ENCODE measurements around the gene PSME2.

Gene PSME2

DNA sequence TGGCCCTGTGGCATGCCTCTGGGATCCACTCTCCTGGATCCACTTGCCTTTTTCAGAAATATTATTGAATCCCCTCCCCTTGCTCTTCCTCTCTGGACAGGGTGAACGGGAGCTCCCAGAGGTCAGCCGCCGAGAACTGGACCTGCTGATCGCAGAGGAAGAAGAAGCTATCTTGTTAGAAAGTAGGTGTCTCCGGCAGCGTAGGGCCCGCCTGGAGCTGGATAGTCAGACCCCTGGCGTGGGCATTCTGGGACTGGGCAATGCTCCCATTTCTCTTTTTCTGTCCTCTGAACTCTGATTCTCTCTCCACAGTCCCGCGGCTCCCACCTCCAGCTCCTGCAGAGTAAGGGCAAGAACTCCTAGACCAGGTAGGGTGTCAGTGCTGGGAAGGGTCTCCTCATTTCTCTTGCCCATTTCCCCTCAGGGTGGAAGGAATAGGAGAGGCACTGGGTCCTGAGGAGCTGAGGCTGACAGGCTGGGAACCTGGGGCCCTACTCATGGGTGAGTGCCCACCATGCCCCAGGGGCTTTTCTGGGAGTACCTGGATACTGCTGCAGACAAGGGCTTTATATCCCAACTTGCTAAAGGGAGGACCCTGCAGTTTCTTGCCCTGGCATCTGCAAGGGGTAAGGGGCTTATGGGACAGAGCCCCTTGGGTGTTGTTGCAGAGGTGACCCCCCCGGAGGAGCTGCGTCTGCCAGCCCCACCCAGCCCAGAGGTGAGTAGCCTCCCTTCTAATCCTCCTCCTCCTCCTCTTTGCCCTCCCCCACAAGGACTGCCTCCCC, 30.8 kb upstream of the PSME2 start:
- no peak for TF ChIP-seq Cebpa-rat (IDR thresholded peaks at IDR 0.05)
- H3K9me3 ChIP-seq (replicated peaks in 1 of 11), result no peaks in the 10 kb centered on the region
- H3K36me3 ChIP-seq, result peaks cover 52 to 100% (median 61%) of the 10 kb centered on the region in 11 experiments
- H3K4me2 ChIP-seq, result no peak overlapping the region
- H4K20me1 ChIP-seq, result peaks cover 0 to 68% (median 44%) of the 10 kb centered on the region in 11 experiments; a peak in 21 of 22 replicates
- H3K9ac ChIP-seq, result no peak overlapping the region
- H3K4me3 ChIP-seq, result no peak overlapping the region
- H3K27me3 ChIP-seq, result peaks cover 0 to 8% (median 4%) of the 10 kb centered on the region in 11 experiments; a peak in 17 of 22 replicates
- no peak overlapping the region for H3K27ac ChIP-seq
- H3K4me1 ChIP-seq, result peaks cover 0 to 46% (median 36%) of the 10 kb centered on the region in 10 experiments; a peak in 18 of 20 replicates

GRCh38 chr14:24176599-24176998, 30.2 kb upstream of the PSME2 start:
- peaks cover 46 to 97% (median 55%) of the 10 kb centered on the region in 11 experiments for H3K36me3 ChIP-seq
- no peak for TF ChIP-seq Cebpa-rat (IDR thresholded peaks at IDR 0.05)
- H3K4me2 ChIP-seq, result no peak overlapping the region
- peaks cover 2 to 14% (median 10%) of the 10 kb centered on the region in 11 experiments; a peak in 20 of 22 replicates for H3K27me3 ChIP-seq
- H3K9ac ChIP-seq, result no peak overlapping the region
- H4K20me1 ChIP-seq, result peaks cover 0 to 68% (median 37%) of the 10 kb centered on the region in 11 experiments; a peak in 20 of 22 replicates
- H3K4me3 ChIP-seq, result no peak overlapping the region
- no peak overlapping the region for H3K27ac ChIP-seq
- peaks cover 5 to 48% (median 42%) of the 10 kb centered on the region in 10 experiments for H3K4me1 ChIP-seq
- H3K9me3 ChIP-seq (replicated peaks in 1 of 11), result no peaks in the 10 kb centered on the region

- Histone ChIP-seq H3K4me3 (peak overlapping the region in 1 of 10 experiments; percentile 65; a peak in 3 of 20 replicates), H3K9ac (no peak overlapping the region), H4K20me1 (peaks cover 0 to 42% (median 2%) of the 10 kb centered on the region in 11 experiments; a peak in 8 of 22 replicates), H3K36me3 (peaks cover 9 to 89% (median 34%) of the 10 kb centered on the region in 11 experiments), H3K4me1 (peaks cover 17 to 26% (median 20%) of the 10 kb centered on the region in 10 experiments), H3K4me2 (peak overlapping the region in 6 of 11 experiments; percentile 76 to 91 (median 82); a peak in 10 of 22 replicates), H3K27ac (no peak overlapping the region), H3K27me3 (peaks cover 7 to 28% (median 24%) of the 10 kb centered on the region in 11 experiments; a peak in 21 of 22 replicates), H3K9me3 (replicated peaks in 1 of 11) (no peaks in the 10 kb centered on the region)
- TF ChIP-seq Cebpa-rat (IDR thresholded peaks at IDR 0.05), result no peak
These were observed 26.5 kb upstream of the PSME2 start for GRCh38 chr14:24172871-24173281.

- Histone ChIP-seq H3K4me1 (peaks cover 17 to 30% (median 22%) of the 10 kb centered on the region in 10 experiments), H3K9ac (peak overlapping the region in 7 of 11 experiments; percentile 6 to 50 (median 33); a peak in 7 of 22 replicates), H3K4me3 (peak overlapping the region in 8 of 10 experiments; percentile 41 to 65 (median 54); a peak in 15 of 20 replicates), H3K27me3 (peaks cover 7 to 28% (median 24%) of the 10 kb centered on the region in 11 experiments; a peak in 21 of 22 replicates), H3K4me2 (peak overlapping the region; percentile 63 to 91 (median 78); a peak in 21 of 22 replicates), H4K20me1 (peaks cover 0 to 38% (median 0%) of the 10 kb centered on the region in 11 experiments; a peak in 8 of 22 replicates), H3K36me3 (peaks cover 11 to 89% (median 35%) of the 10 kb centered on the region in 11 experiments), H3K9me3 (replicated peaks in 1 of 11) (no peaks in the 10 kb centered on the region), H3K27ac (no peak overlapping the region; a peak in 1 of 22 replicates)
- TF ChIP-seq Cebpa-rat (IDR thresholded peaks at IDR 0.05), result no peak
These were observed 26.0 kb upstream of the PSME2 start for GRCh38 chr14:24172261-24172860.

DNA sequence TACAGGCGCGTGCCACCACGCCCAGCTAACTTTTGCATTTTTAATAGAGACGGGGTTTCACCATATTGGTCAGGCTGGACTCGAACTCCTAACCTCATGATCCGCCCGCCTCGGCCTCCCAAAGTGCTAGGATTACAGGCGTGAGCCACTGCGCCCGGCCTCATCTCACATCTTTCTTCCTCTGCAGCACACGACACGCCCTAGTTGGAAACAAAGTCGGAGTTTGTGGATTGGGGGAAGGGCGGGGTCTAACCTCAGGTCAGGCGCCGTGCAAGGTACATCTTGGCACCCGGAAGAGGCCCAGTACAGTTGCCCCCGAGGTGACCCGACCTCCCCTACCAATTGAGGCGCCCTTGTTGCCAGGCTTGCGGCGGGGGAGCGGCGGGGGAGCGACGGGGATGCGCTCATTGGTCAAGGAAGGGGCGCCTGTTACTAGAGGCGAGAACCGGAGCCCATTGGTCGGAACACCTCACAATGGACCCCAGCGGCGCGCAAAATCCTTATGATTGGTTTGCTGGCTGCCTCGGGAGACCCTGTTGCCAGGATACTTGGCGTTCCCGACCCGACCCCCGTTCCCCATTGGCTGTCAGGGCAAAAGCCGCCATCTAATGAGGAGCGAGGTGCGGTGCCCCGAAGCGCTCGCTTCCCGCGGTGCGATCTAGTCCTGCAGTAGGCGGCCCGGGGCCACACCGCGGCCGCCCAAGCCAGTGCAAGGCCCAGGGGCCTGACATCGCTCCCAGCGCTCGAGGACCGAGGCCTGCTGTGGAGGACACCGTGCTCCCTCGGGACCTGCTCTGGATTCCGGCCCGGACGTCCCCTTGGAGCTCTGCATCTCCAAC, 25.2 kb upstream of the PSME2 start, which contains the start of gene REC8:
Gene REC8 (plus strand): TSS at position 659 of the 839 bp plus-strand sequence. CDS start 473 bp downstream, outside the sequence.
- H3K36me3 ChIP-seq, result peaks cover 6 to 88% (median 35%) of the 10 kb centered on the region in 11 experiments
- H4K20me1 ChIP-seq, result peaks cover 0 to 37% (median 0%) of the 10 kb centered on the region in 11 experiments; a peak in 5 of 22 replicates
- peaks cover 17 to 38% (median 26%) of the 10 kb centered on the region in 10 experiments for H3K4me1 ChIP-seq
- no peaks in the 10 kb centered on the region for H3K9me3 ChIP-seq (replicated peaks in 1 of 11)
- peak within 1 kb of the TSS; percentile 63 to 91 (median 78) for H3K4me2 ChIP-seq
- H3K9ac ChIP-seq, result peak within 1 kb of the TSS in 8 of 11 experiments; percentile 6 to 50 (median 34); a peak in 10 of 22 replicates
- H3K27me3 ChIP-seq, result peaks cover 7 to 28% (median 24%) of the 10 kb centered on the region in 11 experiments; a peak in 21 of 22 replicates
- peak within 1 kb of the TSS in 8 of 10 experiments; percentile 41 to 65 (median 54); a peak in 16 of 20 replicates for H3K4me3 ChIP-seq
- TF ChIP-seq Cebpa-rat (IDR thresholded peaks at IDR 0.05), result no peak
- peak within 1 kb of the TSS in 2 of 11 experiments; percentile 18 to 35; a peak in 2 of 22 replicates for H3K27ac ChIP-seq

GRCh38 chr14:24167469-24168114, 21.2 kb upstream of the PSME2 start:
- Histone ChIP-seq H3K4me2 (peak overlapping the region in 4 of 11 experiments; percentile 18 to 100 (median 71); a peak in 5 of 22 replicates), H3K4me3 (no peak overlapping the region), H3K27me3 (peaks cover 7 to 27% (median 22%) of the 10 kb centered on the region in 11 experiments; a peak in 21 of 22 replicates), H3K27ac (peak overlapping the region in 4 of 11 experiments; percentile 17 to 67 (median 54); a peak in 6 of 22 replicates), H3K9ac (peak overlapping the region in 1 of 11 experiments; percentile 30; a peak in 1 of 22 replicates), H3K36me3 (peaks cover 42 to 88% (median 68%) of the 10 kb centered on the region in 11 experiments), H3K4me1 (peaks cover 19 to 76% (median 31%) of the 10 kb centered on the region in 10 experiments), H4K20me1 (peaks cover 0 to 61% (median 1%) of the 10 kb centered on the region in 11 experiments; a peak in 8 of 22 replicates), H3K9me3 (replicated peaks in 1 of 11) (no peaks in the 10 kb centered on the region)
- TF ChIP-seq Cebpa-rat (IDR thresholded peaks at IDR 0.05), result no peak

- Histone ChIP-seq H4K20me1 (peaks cover 0 to 53% (median 4%) of the 10 kb centered on the region in 11 experiments; a peak in 10 of 22 replicates), H3K4me1 (peaks cover 20 to 74% (median 29%) of the 10 kb centered on the region in 10 experiments), H3K27ac (no peak overlapping the region), H3K9me3 (replicated peaks in 1 of 11) (no peaks in the 10 kb centered on the region), H3K4me3 (no peak overlapping the region), H3K27me3 (peaks cover 0 to 14% (median 4%) of the 10 kb centered on the region in 11 experiments; a peak in 15 of 22 replicates), H3K9ac (peak overlapping the region in 1 of 11 experiments; percentile 30; a peak in 2 of 22 replicates), H3K36me3 (peaks cover 49 to 87% (median 68%) of the 10 kb centered on the region in 11 experiments), H3K4me2 (peak overlapping the region in 2 of 11 experiments; percentile 98 to 100; a peak in 5 of 22 replicates)
- TF ChIP-seq Cebpa-rat (IDR thresholded peaks at IDR 0.05), result no peak
These were observed 19.4 kb upstream of the PSME2 start for GRCh38 chr14:24165785-24166184.

All from BLaER1 treated with 17β-estradiol and CSF1 and Interleukin-3, amounts not matched to agents 10 nM and 100 nM (cell line).